ENCODE measurements around the gene LIPJ.

The LIPJ gene

DNA sequence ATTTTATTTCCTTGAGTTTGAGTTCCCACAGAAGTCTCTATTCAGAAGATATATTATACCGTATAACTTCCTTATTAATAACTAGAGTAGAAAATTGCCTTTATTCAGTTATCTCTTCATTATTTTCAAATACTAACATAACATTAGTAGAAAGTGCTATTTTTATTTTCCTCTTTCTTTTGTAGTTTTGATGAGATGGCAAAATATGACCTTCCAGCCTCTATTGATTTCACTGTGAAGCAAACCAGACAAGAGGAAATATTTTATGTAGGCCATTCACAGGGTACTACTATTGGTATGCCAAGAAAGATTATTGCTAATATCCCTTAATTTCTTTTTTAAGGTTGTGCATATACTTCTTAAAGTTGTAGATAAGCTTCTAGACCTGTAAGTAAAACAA is 7.9 kb downstream of the LIPJ start:
- in situ Hi-C loops (cut with HindIII; ENCODE audit: low pct_ligation_motif_present, low sequenced_read_pairs) = no loop called here
- TF ChIP-seq, protein P1, sequence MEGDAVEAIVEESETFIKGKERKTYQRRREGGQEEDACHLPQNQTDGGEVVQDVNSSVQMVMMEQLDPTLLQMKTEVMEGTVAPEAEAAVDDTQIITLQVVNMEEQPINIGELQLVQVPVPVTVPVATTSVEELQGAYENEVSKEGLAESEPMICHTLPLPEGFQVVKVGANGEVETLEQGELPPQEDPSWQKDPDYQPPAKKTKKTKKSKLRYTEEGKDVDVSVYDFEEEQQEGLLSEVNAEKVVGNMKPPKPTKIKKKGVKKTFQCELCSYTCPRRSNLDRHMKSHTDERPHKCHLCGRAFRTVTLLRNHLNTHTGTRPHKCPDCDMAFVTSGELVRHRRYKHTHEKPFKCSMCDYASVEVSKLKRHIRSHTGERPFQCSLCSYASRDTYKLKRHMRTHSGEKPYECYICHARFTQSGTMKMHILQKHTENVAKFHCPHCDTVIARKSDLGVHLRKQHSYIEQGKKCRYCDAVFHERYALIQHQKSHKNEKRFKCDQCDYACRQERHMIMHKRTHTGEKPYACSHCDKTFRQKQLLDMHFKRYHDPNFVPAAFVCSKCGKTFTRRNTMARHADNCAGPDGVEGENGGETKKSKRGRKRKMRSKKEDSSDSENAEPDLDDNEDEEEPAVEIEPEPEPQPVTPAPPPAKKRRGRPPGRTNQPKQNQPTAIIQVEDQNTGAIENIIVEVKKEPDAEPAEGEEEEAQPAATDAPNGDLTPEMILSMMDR (IDR thresholded peaks at IDR 0.05; ENCODE audit: low read depth, low read length, missing control alignments) = no peak

GRCh38 chr10:88598055-88598454 is 11.5 kb downstream of the LIPJ start:
- TF ChIP-seq, protein P1 (IDR thresholded peaks at IDR 0.05; ENCODE audit: low read depth, low read length, missing control alignments) = no peak
- Histone ChIP-seq H3K27ac (no peak overlapping the region), H3K27me3 (replicated peaks) (no peaks in the 10 kb centered on the region), H3K36me3 (replicated peaks) (no peaks in the 10 kb centered on the region), H3K4me3 (ENCODE audit: low read depth, low read length) (no peak overlapping the region)
- in situ Hi-C loops (cut with HindIII; ENCODE audit: low pct_ligation_motif_present, low sequenced_read_pairs) = no loop called here
- no peak for DNase-seq

More for the DNA sequence above, 7.9 kb downstream of the LIPJ start:
- Histone ChIP-seq H3K27ac (no peak overlapping the region), H3K27me3 (replicated peaks) (no peaks in the 10 kb centered on the region), H3K4me3 (ENCODE audit: low read depth, low read length) (no peak overlapping the region), H3K36me3 (replicated peaks) (no peaks in the 10 kb centered on the region)
- DNase-seq = no peak

GRCh38 chr10:88608052-88608732 is 21.6 kb downstream of the LIPJ start:
- Histone ChIP-seq H3K36me3 (replicated peaks) (no peaks in the 10 kb centered on the region), H3K27ac (no peak overlapping the region), H3K4me3 (ENCODE audit: low read depth, low read length) (no peak overlapping the region), H3K27me3 (replicated peaks) (no peaks in the 10 kb centered on the region)
- no peak for DNase-seq
- TF ChIP-seq, protein P1 (IDR thresholded peaks at IDR 0.05; ENCODE audit: low read depth, low read length, missing control alignments) = no peak
- in situ Hi-C loops (cut with HindIII; ENCODE audit: low pct_ligation_motif_present, low sequenced_read_pairs) = no loop called here

GRCh38 chr10:88608780-88609179 is 22.2 kb downstream of the LIPJ start:
- DNase-seq = no peak
- in situ Hi-C loops (cut with HindIII; ENCODE audit: low pct_ligation_motif_present, low sequenced_read_pairs) = no loop called here

DNA sequence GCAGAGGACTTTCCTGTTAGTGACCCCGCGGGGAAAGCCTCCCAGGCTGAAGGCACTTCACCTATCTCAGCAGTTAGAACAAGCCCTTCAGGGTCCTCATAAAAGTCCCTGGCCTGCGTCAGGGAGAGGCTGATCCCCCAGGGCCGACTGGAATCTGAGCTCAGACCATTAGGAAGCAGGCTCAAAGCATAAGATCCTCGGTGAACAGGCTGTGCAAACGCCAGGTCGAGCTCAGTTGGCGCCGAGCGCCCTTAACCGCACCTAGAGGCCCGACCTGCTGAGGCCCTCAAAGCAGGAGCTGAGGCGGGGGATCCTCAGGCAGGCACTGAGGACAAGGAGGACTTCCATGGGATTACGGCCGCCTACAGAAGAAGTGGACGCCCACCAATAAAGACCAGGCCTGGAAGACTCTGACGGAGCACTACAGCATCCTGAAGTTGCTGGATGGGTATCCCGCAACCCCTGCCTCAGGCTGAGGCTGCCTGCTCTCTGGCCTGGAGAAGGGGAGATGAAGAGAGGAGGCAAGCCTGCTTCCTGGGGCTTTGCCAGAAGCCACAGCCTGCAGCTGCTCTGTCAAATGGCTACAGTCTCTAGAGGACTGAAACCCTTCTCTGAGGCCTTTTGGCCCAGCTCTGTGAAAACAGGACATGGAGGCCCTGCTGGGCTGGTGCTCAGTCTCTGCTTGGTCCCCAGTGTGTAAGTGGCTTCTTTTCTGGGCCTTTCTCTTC is 29.9 kb downstream of the LIPJ start:
- Histone ChIP-seq H3K27me3 (replicated peaks) (no peaks in the 10 kb centered on the region), H3K36me3 (replicated peaks) (no peaks in the 10 kb centered on the region), H3K27ac (no peak overlapping the region), H3K4me3 (ENCODE audit: low read depth, low read length) (no peak overlapping the region)
- no peak for DNase-seq
- TF ChIP-seq, protein P1 (IDR thresholded peaks at IDR 0.05; ENCODE audit: low read depth, low read length, missing control alignments) = no peak
- in situ Hi-C loops (cut with HindIII; ENCODE audit: low pct_ligation_motif_present, low sequenced_read_pairs) = no loop called here

More at GRCh38 chr10:88608780-88609179, 22.2 kb downstream of the LIPJ start:
- no peaks in the 10 kb centered on the region for H3K36me3 ChIP-seq (replicated peaks)
- no peaks in the 10 kb centered on the region for H3K27me3 ChIP-seq (replicated peaks)
- H3K27ac ChIP-seq = no peak overlapping the region
- TF ChIP-seq, protein P1 (IDR thresholded peaks at IDR 0.05; ENCODE audit: low read depth, low read length, missing control alignments) = no peak
- H3K4me3 ChIP-seq (ENCODE audit: low read depth, low read length) = no peak overlapping the region
